ENCODE measurements around the gene TNNT3. TPM values are rescaled to one million over a fixed set of nuclear protein-coding genes. Genes with fewer than 3 reads are reported as not detected.

The TNNT3 gene
- polyA plus RNA-seq, 2 of the 4 experiments (the other 2 are of a cell fraction), result not detected

DNA sequence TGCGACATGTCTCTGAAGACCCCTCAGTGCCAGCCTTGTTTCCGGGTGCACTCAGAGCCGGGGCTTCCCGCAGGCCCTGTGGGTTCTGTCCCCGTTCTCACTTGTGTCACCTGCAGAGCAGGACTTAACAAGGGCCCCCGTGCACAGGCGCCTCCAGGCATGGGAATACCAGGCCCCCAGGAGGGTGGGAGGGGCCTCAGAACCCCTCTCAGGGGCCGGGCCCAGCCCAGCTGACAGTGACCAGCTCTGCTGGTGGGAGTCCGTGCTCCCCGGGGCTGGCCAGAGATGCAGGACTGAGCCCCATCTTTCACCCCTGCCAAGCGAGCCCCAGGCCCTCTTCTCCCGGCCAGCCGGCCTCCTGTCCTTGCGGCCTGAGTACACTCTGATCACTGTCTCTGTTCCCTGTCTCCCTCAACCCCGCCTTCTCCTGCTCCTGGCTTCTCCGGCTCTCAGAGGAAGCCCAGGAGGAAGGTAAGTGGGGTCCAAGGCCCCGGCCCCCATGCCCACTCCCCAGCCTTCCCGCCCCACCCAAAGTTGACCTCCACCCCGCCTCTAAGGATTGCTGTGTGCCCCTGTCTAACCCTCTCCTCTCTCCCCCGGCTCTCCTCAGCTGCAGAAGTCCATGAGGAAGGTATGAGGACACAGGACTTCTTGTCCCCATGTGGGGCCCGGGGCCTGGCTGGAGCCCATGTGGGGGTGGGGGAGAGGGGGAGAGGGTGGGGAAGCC, 5.3 kb downstream of the TNNT3 start:
- ChIA-PET POLR2A (no interaction called here), CTCF (interaction anchor here (1.1 kb wide), 1 partner anchor 42 kb away, joined by 3 read pairs; no protein-coding TSS in a partner anchor)
- no peak for FAIRE-seq
- Histone ChIP-seq H3K4me1 (no peaks in the 10 kb centered on the region), H3K9me3 (no peaks in the 10 kb centered on the region), H3K4me3 (no peak overlapping the region), H3K27ac (no peak overlapping the region), H3K4me2 (no peak overlapping the region)
- no peak for DNase-seq (ENCODE audit: low read depth in 1 of 2, low spot score in 1 of 2)
- ATAC-seq, result no peak
- WGBS (ENCODE audit: missing lambda C conversion rate), result 68% methylated on average over 14 of the region's 21 CpGs
- TF ChIP-seq CHD4 (IDR thresholded peaks at IDR 0.05; ENCODE audit: borderline replicate concordance) (no peak), TFCP2L1 (CRISPR knock-in tag; IDR thresholded peaks at IDR 0.05) (no peak), RARB (CRISPR knock-in tag; IDR thresholded peaks at IDR 0.05) (no peak), FOSL2 (IDR thresholded peaks at IDR 0.05) (no peak), FOSL2 (CRISPR knock-in tag; IDR thresholded peaks at IDR 0.05) (no peak), HDAC2 (IDR thresholded peaks at IDR 0.05) (no peak), ZFP36 (IDR thresholded peaks at IDR 0.05; ENCODE audit: borderline replicate concordance, partially characterized antibody) (no peak), KDM5A (IDR thresholded peaks at IDR 0.05) (no peak), JUN (IDR thresholded peaks at IDR 0.05) (no peak), HEYL (CRISPR knock-in tag; IDR thresholded peaks at IDR 0.05) (no peak), HOXB13 (CRISPR knock-in tag; IDR thresholded peaks at IDR 0.05; ENCODE audit: low read depth) (no peak), BHLHE40 (IDR thresholded peaks at IDR 0.05; ENCODE audit: low read depth, low read length) (no peak), FOSB (CRISPR knock-in tag; IDR thresholded peaks at IDR 0.05) (no peak)

DNA sequence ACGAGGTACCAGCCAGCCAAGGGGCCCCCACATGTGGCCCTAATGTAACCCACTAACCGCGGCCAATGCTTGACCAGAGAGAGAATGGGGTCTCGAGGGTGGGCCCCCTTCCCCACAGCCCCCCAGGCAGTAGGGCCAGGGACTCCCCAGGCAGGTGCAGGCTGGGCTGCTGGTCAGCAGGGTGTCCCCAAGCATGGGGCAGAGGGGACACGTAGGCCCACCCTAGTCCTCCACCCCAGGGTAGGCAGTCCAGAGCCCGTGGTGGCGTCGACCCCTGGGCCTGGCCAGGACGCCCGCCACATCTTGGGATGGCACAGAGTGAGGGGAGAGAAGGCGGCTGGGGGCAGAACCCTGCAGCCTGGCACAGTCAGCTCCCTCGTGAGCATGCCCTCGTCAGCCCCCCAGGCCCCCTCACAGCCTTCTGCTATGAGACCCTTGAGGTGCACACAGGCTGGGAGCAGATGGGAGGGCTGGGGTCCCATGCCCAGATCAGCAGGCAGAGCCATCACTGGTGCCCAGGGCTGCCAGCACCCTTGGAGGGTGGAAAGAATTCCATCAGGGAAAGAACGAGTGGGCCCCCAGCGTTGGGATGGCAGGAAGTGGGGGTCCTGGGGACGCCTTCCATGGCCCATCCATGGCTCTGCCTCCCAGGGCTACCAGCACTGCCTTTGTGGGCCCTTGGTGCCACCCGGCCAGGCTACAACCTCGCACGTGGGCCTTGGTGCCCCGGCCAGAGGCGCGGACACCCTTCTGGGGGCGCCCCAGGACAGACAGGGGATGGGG, 6.1 kb downstream of the TNNT3 start:
- CTCF ChIA-PET, result interaction anchor here (1.0 to 1.1 kb wide), 2 partner anchors 9 to 43 kb away, joined by 3 read pairs; no protein-coding TSS in a partner anchor
- H3K4me3 ChIP-seq, result no peak overlapping the region

More for the DNA sequence above, 6.1 kb downstream of the TNNT3 start:
- no peak for TF ChIP-seq HOXB13 (CRISPR knock-in tag; IDR thresholded peaks at IDR 0.05; ENCODE audit: low read depth)
- TF ChIP-seq ZNF302 (CRISPR knock-in tag; IDR thresholded peaks at IDR 0.05), result no peak
- TF ChIP-seq, protein P1, sequence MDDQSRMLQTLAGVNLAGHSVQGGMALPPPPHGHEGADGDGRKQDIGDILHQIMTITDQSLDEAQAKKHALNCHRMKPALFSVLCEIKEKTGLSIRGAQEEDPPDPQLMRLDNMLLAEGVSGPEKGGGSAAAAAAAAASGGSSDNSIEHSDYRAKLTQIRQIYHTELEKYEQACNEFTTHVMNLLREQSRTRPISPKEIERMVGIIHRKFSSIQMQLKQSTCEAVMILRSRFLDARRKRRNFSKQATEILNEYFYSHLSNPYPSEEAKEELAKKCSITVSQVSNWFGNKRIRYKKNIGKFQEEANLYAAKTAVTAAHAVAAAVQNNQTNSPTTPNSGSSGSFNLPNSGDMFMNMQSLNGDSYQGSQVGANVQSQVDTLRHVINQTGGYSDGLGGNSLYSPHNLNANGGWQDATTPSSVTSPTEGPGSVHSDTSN (IDR thresholded peaks at IDR 0.05), result no peak
- TF ChIP-seq TP53 (CRISPR knock-in tag; IDR thresholded peaks at IDR 0.05), result no peak
- TF ChIP-seq SMC3 (IDR thresholded peaks at IDR 0.05), result no peak
- TF ChIP-seq HOXA7 (CRISPR knock-in tag; IDR thresholded peaks at IDR 0.05), result no peak
- TF ChIP-seq PHF8 (IDR thresholded peaks at IDR 0.05; ENCODE audit: borderline replicate concordance, low read depth), result no peak
- TF ChIP-seq KDM1A (IDR thresholded peaks at IDR 0.05; ENCODE audit: low read depth), result no peak
- no peak for TF ChIP-seq KDM5A (IDR thresholded peaks at IDR 0.05)
- no peak for TF ChIP-seq TFCP2L1 (CRISPR knock-in tag; IDR thresholded peaks at IDR 0.05)
- no peak for TF ChIP-seq POLR2AphosphoS2 (conservative IDR thresholded peaks at IDR 0.05; ENCODE audit: low read length)
- TF ChIP-seq POLR2A (IDR thresholded peaks at IDR 0.05; ENCODE audit: low read length), result no peak
- no peak for TF ChIP-seq ZC3H11A (IDR thresholded peaks at IDR 0.05)
- TF ChIP-seq FOSL2 (IDR thresholded peaks at IDR 0.05), result no peak
- no peak for TF ChIP-seq FOSL2 (CRISPR knock-in tag; IDR thresholded peaks at IDR 0.05)
- no peak for TF ChIP-seq ZSCAN20 (CRISPR knock-in tag; IDR thresholded peaks at IDR 0.05)
- TF ChIP-seq, protein P2, sequence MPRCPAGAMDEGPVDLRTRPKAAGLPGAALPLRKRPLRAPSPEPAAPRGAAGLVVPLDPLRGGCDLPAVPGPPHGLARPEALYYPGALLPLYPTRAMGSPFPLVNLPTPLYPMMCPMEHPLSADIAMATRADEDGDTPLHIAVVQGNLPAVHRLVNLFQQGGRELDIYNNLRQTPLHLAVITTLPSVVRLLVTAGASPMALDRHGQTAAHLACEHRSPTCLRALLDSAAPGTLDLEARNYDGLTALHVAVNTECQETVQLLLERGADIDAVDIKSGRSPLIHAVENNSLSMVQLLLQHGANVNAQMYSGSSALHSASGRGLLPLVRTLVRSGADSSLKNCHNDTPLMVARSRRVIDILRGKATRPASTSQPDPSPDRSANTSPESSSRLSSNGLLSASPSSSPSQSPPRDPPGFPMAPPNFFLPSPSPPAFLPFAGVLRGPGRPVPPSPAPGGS (IDR thresholded peaks at IDR 0.05), result no peak
- TF ChIP-seq, protein P3, sequence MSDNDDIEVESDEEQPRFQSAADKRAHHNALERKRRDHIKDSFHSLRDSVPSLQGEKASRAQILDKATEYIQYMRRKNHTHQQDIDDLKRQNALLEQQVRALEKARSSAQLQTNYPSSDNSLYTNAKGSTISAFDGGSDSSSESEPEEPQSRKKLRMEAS (IDR thresholded peaks at IDR 0.05), result no peak
- no peak for TF ChIP-seq EP300 (IDR thresholded peaks at IDR 0.05)
- H3K4me2 ChIP-seq, result no peak overlapping the region
- ATAC-seq, result no peak
- H3K9me3 ChIP-seq, result no peaks in the 10 kb centered on the region
- H3K4me1 ChIP-seq, result no peaks in the 10 kb centered on the region
- no peak for DNase-seq (ENCODE audit: low read depth in 1 of 2, low spot score in 1 of 2)
- WGBS (ENCODE audit: missing lambda C conversion rate), result 73% methylated on average over 10 of the region's 23 CpGs
- no peak overlapping the region for H3K27ac ChIP-seq
- POLR2A ChIA-PET, result no interaction called here
- FAIRE-seq, result no peak
